Ammon's horn (tissue), 1 donor: ENCODE data around the gene CDC25B.

ENCODE experiments used
- DNase-seq: peaks from one replicate; pipeline ENCODE4 v3.0.0-alpha.2; 2016; ENCODE audit warnings: low spot score

Gene CDC25B

DNA sequence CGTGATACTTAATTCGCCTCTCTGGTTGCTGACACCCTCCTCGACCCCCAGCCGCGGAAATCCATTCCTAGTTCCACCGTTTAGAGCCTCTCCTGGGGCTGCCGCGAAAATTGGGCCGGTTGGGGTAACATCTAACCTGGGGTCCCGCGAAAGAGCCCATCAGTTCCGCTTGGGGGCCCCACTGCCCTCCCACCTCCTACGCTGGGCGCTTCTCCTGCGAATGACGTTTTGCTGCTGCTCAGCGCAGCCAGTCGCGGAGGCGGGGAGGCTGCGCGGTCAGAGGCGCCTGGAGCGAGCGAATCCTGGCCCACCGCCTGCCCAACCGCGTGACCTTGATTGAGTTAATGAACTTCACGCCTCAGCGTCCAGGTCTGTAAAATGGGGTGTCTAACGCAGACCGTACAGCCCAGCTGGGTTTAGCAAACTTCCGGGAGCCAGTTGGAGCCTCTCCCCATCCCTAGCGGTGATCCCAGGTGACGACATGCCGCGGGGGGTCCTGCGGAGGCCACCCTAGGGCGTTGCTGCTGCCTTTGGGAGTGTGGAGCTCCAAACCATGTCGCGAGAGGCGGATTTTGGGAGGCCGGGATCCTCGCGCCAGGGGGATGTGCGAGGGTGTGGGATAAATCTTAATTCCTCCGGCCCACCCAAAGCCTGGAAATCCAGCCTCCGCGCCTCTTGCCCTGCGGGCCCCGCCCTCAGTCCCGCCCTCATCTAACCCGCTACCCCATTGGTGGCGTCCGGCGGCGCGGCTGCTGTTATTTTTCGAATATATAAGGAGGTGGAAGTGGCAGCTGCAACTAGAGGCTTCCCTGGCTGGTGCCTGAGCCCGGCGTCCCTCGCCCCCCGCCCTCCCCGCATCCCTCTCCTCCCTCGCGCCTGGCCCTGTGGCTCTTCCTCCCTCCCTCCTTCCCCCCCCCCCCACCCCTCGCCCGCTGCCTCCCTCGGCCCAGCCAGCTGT lies at the start of gene CDC25B:
Gene CDC25B (plus strand): TSS at position 800 of the 958 bp plus-strand sequence. CDS start 222 bp downstream, outside the sequence.
- peak; percentile 96 for DNase-seq

DNA sequence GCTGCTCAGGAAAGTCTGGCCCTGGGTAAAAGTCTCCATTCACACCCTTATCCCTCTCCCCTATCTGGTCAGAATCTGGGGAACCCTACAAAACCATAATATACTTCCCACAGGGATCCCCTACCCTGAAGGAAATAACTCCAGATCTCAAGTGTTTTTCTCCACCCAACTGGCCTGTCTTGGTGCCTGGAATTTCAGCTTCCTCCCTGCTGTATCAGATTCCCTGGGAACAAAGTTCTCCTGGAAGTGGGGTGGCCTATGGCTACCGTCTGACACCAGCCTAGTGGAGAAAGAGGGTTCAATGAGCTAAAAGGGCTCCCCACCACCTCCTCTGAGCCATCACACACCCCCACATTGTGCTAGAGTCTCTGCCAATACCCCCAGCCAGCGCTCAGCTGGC lies 48.6 kb upstream of the CDC25B start:
- no peak for DNase-seq

DNA sequence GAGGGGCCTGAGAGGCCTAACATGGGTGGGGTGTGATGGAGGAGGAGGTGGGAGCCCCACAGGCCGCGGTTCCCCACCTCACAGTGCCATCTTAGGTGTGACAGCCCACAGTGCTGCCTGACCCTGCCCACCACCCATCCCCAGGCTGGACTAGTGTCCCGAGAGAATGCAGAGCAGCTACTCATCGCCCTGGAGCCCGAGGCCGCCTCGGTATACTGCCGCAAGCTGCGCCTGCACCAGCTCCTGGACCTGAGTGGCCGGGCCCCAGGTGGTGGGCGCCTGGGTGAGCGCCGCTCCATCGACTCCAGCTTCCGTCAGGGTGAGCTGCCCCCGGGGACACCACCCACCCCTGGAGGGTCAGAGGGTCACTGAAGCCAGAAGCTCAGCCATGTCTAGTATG lies 48.0 kb upstream of the CDC25B start:
- no peak for DNase-seq

DNA sequence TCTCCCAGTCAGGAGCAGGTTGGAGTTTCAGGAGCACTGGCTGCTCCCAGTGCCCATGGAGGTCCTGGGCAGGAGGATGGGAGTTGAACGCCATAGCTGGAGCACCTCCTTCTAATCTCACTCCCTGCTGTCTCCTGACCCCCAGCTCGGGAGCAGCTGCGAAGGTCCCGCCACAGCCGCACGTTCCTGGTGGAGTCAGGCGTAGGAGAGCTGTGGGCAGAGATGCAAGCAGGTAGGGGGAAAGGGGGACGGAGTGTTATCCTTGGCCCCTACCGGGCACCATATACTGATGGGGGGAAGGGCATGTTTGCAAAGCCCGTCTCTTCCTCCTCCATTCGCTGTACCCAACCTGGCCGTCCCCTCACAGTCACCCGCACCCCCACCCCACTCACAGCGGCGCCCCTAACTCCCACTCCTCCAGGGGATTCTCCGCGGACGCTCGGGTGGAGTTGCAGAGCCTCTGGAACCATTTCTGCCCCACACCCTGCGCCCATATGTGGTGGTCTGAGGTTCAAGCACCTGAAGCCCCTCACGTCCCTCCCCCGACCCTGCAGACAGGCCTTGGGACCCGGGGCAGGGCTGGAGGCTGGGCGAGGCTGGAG lies 46.9 kb upstream of the CDC25B start:
- no peak for DNase-seq

DNA sequence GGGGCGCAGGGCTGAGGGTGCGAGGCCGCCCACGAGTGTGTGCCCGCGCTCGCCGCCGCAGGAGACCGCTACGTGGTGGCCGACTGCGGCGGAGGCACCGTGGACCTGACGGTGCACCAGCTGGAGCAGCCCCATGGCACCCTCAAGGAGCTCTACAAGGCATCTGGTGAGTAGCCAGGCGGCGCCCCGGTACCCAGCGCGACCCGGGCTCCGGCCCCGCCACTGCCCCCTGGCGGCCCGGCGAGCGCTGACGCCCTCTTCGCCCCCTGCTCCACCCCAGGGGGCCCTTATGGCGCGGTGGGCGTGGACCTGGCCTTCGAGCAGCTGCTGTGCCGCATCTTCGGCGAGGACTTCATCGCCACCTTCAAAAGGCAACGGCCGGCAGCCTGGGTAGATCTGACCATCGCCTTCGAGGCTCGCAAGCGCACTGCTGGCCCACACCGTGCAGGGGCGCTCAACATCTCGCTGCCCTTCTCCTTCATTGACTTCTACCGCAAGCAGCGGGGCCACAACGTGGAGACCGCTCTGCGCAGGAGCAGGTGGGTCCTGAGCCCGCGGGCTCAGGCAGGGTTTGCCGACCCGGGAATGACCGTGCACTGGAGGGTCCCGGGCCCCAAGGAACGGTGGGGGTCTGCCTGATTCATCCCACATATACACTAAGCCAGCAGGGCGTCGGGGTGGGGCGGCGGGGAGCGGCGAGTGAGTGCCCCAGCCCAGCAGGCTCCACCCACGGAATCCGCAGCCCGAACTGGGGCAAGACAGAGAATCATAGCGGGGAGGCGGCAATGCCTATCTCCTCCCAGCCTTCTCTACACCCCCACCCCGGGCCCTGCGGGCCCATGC lies 46.2 kb upstream of the CDC25B start:
- DNase-seq, result no peak

DNA sequence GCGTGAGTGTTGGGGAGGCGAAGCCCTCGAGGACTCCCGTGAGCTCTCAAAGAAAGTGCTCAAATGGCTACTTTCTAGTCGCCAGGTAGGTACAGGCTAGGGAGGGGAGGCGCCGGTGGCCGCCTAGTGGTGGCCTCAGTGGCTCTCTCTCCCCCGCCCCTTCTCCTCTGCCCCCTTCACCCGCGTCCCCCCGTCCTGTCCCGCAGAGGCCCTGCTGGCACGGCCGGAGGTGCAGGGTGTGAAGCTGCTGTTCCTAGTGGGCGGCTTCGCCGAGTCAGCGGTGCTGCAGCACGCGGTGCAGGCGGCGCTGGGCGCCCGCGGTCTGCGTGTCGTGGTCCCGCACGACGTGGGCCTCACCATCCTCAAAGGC lies 44.8 kb upstream of the CDC25B start:
- DNase-seq, result no peak

DNA sequence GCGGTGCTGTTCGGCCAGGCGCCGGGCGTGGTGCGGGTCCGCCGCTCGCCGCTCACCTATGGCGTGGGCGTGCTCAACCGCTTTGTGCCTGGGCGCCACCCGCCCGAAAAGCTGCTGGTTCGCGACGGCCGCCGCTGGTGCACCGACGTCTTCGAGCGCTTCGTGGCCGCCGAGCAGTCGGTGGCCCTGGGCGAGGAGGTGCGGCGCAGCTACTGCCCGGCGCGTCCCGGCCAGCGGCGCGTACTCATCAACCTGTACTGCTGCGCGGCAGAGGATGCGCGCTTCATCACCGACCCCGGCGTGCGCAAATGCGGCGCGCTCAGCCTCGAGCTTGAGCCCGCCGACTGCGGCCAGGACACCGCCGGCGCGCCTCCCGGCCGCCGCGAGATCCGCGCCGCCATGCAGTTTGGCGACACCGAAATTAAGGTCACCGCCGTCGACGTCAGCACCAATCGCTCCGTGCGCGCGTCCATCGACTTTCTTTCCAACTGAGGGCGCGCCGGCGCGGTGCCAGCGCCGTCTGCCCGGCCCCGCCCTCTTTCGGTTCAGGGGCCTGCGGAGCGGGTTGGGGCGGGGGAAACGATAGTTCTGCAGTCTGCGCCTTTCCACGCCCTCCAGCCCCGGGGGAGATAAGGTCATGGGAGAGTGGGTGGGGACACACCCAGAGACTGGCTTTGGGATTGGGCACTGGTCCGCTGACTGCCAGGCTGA lies 44.3 kb upstream of the CDC25B start:
- no peak for DNase-seq

DNA sequence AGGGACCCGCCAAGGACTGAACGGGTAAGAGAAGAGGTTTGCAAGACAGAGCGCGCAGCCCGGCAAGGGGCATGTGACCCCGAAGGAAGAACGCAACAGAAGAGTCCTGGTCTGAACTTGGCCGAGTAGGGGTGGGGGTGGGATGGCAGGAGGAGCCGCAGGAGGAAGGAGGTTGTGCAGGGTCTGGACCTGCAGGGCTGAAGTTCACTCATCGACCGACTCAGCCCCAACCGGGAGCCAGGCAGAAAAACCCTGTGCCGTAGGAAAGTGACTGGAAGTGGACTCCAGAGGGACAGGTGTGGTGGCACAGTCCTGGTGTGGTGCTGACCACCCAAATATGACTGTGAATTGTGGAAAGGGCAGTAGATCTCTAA lies 43.7 kb upstream of the CDC25B start:
- no peak for DNase-seq

DNA sequence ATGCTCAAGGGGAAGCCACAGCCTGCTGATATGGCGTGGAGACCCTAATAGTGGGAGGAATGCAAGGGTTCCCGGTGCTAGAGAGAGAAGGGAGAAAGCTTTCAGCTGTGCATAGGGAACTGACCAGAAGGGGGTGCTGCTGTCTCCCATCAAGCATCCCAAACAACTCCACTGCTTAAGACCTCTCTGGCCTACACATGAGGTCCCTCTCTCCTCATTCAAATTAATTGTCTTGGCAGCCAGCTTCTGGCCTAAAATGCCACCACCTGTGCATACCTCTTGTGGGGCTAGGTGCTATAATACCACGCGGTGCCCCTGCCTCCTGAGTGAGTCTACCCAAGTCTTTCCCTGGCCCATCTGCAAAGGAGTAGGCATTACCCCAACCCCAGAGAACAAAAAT lies 43.0 kb upstream of the CDC25B start:
- peak; percentile 81 for DNase-seq

DNA sequence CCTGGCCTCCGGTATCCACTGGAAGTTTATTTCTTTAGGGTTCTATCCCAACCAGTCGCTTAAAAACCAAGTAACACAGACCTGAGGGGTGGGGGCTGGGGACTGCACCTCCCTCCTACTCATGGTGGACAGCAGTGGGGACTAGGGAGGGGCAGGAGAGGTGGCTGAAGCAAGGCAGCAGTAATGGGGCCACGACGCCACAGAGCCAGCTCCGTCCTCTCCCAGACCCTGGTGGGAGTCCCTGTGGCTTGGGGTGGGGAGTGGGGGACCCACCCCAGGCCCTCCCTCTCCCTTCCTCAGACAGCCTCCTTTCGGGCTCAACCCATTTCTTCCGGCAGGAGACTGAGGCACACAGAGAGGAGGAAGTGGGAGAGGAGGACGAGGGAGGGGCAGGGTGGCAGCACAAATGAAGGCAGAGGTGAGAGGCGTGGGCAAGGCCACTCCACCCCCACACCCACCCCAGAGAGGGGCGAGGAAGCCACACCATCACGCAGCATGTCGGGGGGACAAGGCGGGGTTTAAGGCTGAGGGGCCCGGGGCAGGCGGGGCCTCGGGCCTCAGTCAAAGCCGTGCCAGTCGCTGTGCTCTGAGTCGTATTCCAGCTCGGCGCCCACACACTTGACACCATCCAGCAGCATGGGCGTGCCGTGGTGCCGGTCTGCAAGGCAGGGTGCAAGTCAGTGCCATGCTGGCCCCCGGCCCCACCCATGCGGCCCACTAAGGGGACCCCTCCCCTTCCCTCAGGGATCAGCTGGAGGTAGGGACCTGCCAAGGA lies 42.4 kb upstream of the CDC25B start:
- DNase-seq, result no peak

DNA sequence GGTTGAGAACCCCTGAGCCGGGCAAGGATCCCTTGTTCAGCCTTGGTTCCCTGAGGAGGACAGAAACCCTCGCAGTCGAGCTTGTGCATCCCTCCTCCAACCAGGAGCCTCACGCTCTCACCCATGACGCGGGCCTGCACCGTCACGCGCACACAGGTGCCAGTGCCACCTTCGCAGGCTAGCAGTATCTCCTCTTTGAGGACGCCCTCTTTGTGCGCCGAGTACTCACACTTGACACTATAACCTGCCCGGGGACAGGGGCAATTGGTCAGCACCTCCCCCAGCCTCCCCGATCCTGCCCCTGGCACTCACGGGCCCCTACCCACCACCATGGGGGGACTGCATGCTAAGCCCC lies 41.9 kb upstream of the CDC25B start:
- DNase-seq, result no peak

DNA sequence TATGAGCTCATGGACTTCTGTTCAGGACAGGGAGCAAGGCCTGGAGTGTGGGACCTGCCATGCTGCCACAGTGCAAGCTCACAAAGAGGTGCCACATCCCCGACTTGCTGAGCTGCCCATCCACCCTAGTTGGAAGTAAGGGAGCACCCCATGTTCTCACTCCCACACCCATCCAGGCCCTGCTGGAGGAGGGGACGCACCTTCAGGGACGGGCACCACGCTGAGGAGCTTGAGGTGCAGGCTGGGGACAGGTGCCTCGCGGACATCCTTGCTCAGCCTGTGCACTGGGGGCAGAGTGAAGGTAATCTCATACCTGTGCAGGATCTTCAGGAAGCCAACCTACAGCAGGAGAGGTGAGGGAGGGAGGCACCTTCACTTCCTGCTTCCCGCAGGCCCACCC lies 40.8 kb upstream of the CDC25B start:
- DNase-seq, result no peak

DNA sequence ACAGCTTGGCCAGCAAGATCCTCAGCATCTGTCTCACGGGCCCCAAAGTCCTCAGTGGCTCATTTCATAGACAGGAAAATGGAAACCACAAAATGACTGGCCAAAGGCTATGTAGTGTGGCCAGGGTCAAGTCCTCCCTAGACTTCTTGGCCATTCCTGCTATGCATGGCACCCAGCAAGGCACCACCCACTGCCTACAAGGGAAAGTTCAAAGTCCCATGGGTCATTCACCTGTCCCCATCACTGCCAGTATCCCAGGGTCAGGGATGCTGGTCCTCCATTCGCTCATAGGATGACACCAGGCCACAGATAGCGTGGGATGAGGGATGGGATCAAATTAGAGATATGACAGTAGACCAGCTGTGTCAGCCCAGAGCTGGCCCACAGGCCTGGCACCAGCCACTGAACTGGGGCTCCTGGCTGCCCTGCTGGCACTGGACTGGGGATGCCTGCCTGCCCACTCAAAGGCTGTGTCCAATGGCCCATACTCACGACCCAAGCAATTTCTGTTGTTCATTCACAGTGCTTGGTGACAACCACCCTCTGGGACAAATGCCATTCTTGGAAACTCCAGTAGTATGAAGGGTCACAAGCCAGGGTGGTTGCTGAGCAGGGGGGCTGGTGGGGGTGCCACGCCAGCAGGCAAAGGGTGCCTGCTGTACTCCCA lies 40.2 kb upstream of the CDC25B start:
- peak; percentile 35 for DNase-seq

DNA sequence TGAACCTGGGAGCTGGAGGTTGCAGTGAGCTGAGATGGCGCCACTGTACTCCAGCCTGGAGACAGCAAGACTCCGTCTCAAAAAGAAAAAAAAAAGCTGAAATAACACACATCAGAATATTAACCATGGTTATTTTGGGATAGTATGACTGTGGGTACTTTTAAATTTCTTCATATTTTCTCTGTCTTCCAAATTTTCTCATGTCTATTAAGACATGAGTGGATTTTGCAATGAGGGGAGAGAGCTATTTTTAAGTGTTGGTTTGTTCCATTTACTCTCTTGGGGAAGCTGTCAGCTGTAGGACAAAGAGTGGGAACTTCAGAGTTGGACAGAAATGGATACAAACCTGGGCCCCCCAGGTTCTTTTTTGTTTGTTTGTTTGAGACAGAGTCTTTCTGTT lies 38.8 kb upstream of the CDC25B start:
- DNase-seq, result no peak

DNA sequence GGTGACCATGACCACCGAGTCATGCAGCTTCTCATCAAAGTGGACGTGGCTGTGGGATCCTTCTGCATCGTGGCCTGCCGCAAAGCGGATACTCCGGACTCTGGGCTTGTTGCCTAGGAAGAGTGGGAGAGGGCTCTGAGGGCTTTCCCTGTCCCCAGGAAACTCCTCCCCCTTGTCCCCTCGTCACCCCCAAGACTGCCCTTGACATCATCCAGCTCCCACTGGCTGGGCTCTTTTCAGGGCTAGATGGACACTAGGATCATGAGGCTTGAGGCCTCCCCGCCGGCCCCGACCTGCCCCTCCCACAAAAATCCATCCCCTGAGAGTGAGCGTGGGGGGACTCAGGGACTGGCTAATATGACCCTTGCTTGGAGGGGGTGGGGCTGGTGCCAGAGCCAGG lies 37.5 kb upstream of the CDC25B start:
- DNase-seq, result no peak

DNA sequence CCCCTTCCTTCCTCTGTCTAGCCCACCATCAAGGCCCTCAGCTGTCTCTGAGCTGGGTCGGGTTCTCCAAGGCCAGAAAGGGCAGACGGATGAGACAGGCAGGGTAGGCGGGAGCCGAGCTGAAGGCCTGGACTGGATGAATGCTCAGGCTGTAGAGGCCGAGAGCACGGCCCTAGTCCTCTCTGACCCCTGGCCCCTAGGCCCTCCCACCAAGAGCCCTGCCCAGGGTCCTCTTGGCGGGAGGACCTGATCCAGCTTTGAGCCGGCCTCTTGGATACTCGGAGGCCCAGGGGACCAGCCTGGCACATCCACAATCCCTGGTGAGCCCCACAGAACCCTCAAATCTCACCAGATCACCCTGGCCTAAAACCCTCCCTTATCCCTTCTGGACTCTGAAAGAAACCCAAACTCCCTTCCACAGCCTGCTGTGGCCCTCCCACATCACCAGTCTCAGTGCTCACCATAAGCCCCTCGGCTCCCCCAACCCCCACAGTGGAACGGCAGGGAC lies 36.7 kb upstream of the CDC25B start:
- DNase-seq, result no peak

DNA sequence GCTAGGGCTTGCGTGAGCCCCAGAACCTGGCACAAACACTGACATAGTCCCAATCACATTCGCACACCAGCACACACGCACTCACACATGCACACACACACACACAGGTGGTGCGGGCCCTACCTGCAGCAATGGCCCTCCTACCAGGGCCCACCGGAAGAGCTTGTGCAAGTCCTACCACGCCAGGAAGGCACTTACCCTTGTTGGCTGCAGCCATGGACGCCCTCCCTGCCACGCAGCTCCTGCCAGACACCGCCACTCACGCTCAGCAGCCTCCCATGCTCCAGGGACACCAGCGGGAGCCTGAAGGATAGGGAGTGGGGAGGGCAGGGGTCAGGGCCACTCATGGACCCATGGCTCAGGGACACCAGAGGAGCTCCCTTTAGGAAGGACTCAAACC lies 36.2 kb upstream of the CDC25B start:
- DNase-seq, result no peak

DNA sequence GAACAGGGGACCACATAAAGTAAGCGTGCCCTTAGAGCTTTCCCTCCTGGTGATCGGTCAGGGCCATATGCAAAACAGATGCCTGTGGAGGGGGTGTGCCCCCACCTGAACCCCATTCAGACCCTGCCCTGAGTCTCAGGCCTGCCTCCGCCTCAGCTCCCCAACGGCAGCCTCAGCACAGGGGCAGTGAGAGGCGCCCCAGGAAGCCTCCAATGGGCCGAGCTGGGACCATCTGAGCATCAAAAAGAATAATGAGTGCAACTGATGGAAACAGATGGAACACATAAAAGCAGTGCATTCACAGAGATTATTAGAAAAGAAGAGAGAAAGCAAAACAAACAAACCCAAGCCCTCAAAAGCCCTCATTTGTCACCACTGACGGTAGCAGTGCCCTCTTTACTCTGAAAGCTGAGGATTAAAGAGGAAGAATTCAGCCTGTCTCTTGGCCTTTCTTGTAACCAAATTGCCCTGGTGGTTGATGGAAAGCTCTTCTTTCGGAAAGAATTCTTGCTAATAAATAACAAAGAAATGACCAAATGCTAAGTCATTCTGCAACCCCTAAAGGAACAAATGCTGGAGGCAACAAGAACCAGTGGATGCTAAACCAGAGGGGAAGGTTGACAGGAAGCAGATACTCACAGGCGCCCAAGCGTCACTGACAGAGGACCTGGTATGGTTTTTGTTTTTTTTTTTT lies 35.3 kb upstream of the CDC25B start:
- no peak for DNase-seq

DNA sequence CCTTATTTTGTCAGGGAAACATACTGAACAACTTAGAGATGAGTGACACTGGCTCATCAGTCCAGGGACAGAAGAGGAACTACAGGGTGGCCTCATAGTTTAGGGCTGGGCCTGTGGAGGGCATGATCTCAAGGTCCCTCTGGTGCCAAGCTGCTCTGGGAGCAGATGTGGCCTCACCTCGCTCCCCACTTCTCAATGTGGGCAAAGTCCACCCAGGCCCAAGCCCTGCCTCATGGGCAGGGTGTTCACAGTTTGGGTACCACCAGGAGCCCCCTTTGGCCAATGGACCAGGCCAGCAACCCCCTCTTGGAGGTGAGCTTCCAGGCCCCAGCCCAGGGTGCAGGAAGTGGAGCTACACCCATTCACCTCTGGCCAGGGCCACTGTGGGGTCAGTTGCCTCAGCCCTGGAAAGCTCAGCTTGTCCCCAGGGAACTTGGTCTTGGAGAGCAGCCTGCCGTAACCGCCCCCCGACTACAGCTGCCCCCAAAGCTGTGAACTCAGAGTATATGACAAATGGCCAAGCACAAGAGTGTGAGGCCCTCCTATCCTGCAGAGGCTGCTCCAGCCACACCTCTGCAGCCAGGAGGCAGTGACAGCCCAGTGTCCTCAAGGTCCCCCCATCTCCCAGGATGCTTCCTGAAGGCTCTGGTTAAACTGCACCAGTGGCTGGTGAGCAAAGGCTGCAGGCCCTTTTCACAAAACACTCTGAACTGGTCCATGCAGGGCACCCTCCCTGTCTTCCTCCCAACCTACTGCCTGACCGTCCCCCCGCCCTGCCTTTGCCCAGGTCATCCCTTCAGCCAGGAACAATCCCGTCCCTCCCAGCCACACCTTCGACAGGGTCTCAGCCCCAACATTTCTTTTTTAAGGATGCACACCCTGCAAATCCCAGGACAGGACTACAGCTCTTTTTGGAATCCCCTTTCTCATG lies 32.2 kb upstream of the CDC25B start:
- DNase-seq, result no peak
